ENCODE results near the gene C10orf53.

C10orf53 gene

GRCh38 chr10:49651917-49652316 is 27.5 kb upstream of the C10orf53 start:
- H3K9ac ChIP-seq (ENCODE audit: low read length): no peak overlapping the region
- H2BK120ac ChIP-seq (ENCODE audit: low read depth, low read length): no peak overlapping the region
- no peak overlapping the region for H3K4ac ChIP-seq (ENCODE audit: low read depth in 1 of 2, low read length in 2 of 2)
- H3K4me2 ChIP-seq (ENCODE audit: low read length, poor library complexity, severe bottlenecking): no peak overlapping the region
- H2BK12ac ChIP-seq (ENCODE audit: low read length in 2 of 2): no peak overlapping the region
- peaks cover 10 to 87% of the 10 kb centered on the region in 2 experiments for H3K27me3 ChIP-seq (ENCODE audit: control insufficient read depth in 1 of 2, insufficient read depth in 1 of 2, low read length in 2 of 2)
- no peak overlapping the region for H3K14ac ChIP-seq (ENCODE audit: low read length in 2 of 2)
- 70% methylated on average over 1 of the region's 2 CpGs for WGBS
- peaks cover 6% of the 10 kb centered on the region for H3K4me1 ChIP-seq (ENCODE audit: control insufficient read depth, insufficient read depth, low read depth, low read length)
- H4K8ac ChIP-seq (ENCODE audit: low read length): no peak overlapping the region
- no peak overlapping the region for H3K23ac ChIP-seq (ENCODE audit: low read length in 2 of 2)
- no peak overlapping the region for H3K27ac ChIP-seq (ENCODE audit: low read length, poor library complexity, severe bottlenecking)
- H3K36me3 ChIP-seq (ENCODE audit: control insufficient read depth in 1 of 2, insufficient read depth in 2 of 2, low read depth in 1 of 2, low read length in 2 of 2): no peaks in the 10 kb centered on the region
- no peak overlapping the region for H2BK5ac ChIP-seq (ENCODE audit: low read depth, low read length, poor library complexity, severe bottlenecking)
- peaks cover 3% of the 10 kb centered on the region for H3K9me3 ChIP-seq (ENCODE audit: control insufficient read depth, low read length)
- H2BK15ac ChIP-seq (ENCODE audit: low read depth, poor library complexity, severe bottlenecking): no peak overlapping the region
- H2AK5ac ChIP-seq (ENCODE audit: low read length, severe bottlenecking): no peak overlapping the region
- H3K4me3 ChIP-seq (ENCODE audit: insufficient read depth in 1 of 2, low read depth in 1 of 2, low read length in 2 of 2): no peak overlapping the region
- H3K79me1 ChIP-seq (replicated peaks; ENCODE audit: low read length, poor library complexity, severe bottlenecking): no peaks in the 10 kb centered on the region
- H4K91ac ChIP-seq (ENCODE audit: low read length): no peak overlapping the region
- DNase-seq: no peak
- H2AFZ ChIP-seq (ENCODE audit: low read depth, low read length): no peak overlapping the region
- no peak overlapping the region for H3K18ac ChIP-seq (ENCODE audit: low read depth in 1 of 2, low read length in 2 of 2)

- no peak overlapping the region for H2AFZ ChIP-seq (ENCODE audit: low read depth, low read length)
- no peak overlapping the region for H3K4me3 ChIP-seq (ENCODE audit: insufficient read depth in 1 of 2, low read depth in 1 of 2, low read length in 2 of 2)
- H2BK15ac ChIP-seq (ENCODE audit: low read depth, poor library complexity, severe bottlenecking): no peak overlapping the region
- peaks cover 3% of the 10 kb centered on the region for H3K9me3 ChIP-seq (ENCODE audit: control insufficient read depth, low read length)
- H3K4ac ChIP-seq (ENCODE audit: low read depth in 1 of 2, low read length in 2 of 2): no peak overlapping the region
- H4K8ac ChIP-seq (ENCODE audit: low read length): no peak overlapping the region
- H2BK5ac ChIP-seq (ENCODE audit: low read depth, low read length, poor library complexity, severe bottlenecking): no peak overlapping the region
- no peak overlapping the region for H2BK12ac ChIP-seq (ENCODE audit: low read length in 2 of 2)
- H4K91ac ChIP-seq (ENCODE audit: low read length): no peak overlapping the region
- H3K14ac ChIP-seq (ENCODE audit: low read length in 2 of 2): no peak overlapping the region
- no peak overlapping the region for H3K18ac ChIP-seq (ENCODE audit: low read depth in 1 of 2, low read length in 2 of 2)
- peaks cover 6% of the 10 kb centered on the region for H3K4me1 ChIP-seq (ENCODE audit: control insufficient read depth, insufficient read depth, low read depth, low read length)
- no peaks in the 10 kb centered on the region for H3K36me3 ChIP-seq (ENCODE audit: control insufficient read depth in 1 of 2, insufficient read depth in 2 of 2, low read depth in 1 of 2, low read length in 2 of 2)
- H3K79me1 ChIP-seq (replicated peaks; ENCODE audit: low read length, poor library complexity, severe bottlenecking): no peaks in the 10 kb centered on the region
- H3K27me3 ChIP-seq (ENCODE audit: control insufficient read depth in 1 of 2, insufficient read depth in 1 of 2, low read length in 2 of 2): peaks cover 10 to 82% of the 10 kb centered on the region in 2 experiments
- H2AK5ac ChIP-seq (ENCODE audit: low read length, severe bottlenecking): no peak overlapping the region
- WGBS: 80% methylated on average over 15 of the region's 15 CpGs
- no peak overlapping the region for H3K27ac ChIP-seq (ENCODE audit: low read length, poor library complexity, severe bottlenecking)
- no peak overlapping the region for H2BK120ac ChIP-seq (ENCODE audit: low read depth, low read length)
- no peak overlapping the region for H3K23ac ChIP-seq (ENCODE audit: low read length in 2 of 2)
- no peak overlapping the region for H3K4me2 ChIP-seq (ENCODE audit: low read length, poor library complexity, severe bottlenecking)
- DNase-seq: no peak
- H3K9ac ChIP-seq (ENCODE audit: low read length): no peak overlapping the region
These were observed 26.8 kb upstream of the C10orf53 start for GRCh38 chr10:49652421-49653272.

GRCh38 chr10:49653273-49653929 is 26.1 kb upstream of the C10orf53 start:
- Histone ChIP-seq H2BK12ac (ENCODE audit: low read length in 2 of 2) (no peak overlapping the region), H3K27me3 (ENCODE audit: control insufficient read depth in 1 of 2, insufficient read depth in 1 of 2, low read length in 2 of 2) (peaks cover 10 to 74% of the 10 kb centered on the region in 2 experiments), H2BK15ac (ENCODE audit: low read depth, poor library complexity, severe bottlenecking) (no peak overlapping the region), H2AK5ac (ENCODE audit: low read length, severe bottlenecking) (no peak overlapping the region), H4K91ac (ENCODE audit: low read length) (no peak overlapping the region), H4K8ac (ENCODE audit: low read length) (no peak overlapping the region), H3K36me3 (ENCODE audit: control insufficient read depth in 1 of 2, insufficient read depth in 2 of 2, low read depth in 1 of 2, low read length in 2 of 2) (no peaks in the 10 kb centered on the region), H3K27ac (ENCODE audit: low read length, poor library complexity, severe bottlenecking) (no peak overlapping the region), H2BK120ac (ENCODE audit: low read depth, low read length) (no peak overlapping the region), H3K9ac (ENCODE audit: low read length) (no peak overlapping the region), H3K4me1 (ENCODE audit: control insufficient read depth, insufficient read depth, low read depth, low read length) (peaks cover 6% of the 10 kb centered on the region), H3K79me1 (replicated peaks; ENCODE audit: low read length, poor library complexity, severe bottlenecking) (no peaks in the 10 kb centered on the region), H3K4me2 (ENCODE audit: low read length, poor library complexity, severe bottlenecking) (no peak overlapping the region), H3K4me3 (ENCODE audit: insufficient read depth in 1 of 2, low read depth in 1 of 2, low read length in 2 of 2) (no peak overlapping the region), H3K14ac (ENCODE audit: low read length in 2 of 2) (no peak overlapping the region), H3K9me3 (ENCODE audit: control insufficient read depth, low read length) (peaks cover 3% of the 10 kb centered on the region), H3K4ac (ENCODE audit: low read depth in 1 of 2, low read length in 2 of 2) (no peak overlapping the region), H3K18ac (ENCODE audit: low read depth in 1 of 2, low read length in 2 of 2) (no peak overlapping the region), H3K23ac (ENCODE audit: low read length in 2 of 2) (no peak overlapping the region), H2AFZ (ENCODE audit: low read depth, low read length) (no peak overlapping the region), H2BK5ac (ENCODE audit: low read depth, low read length, poor library complexity, severe bottlenecking) (no peak overlapping the region)
- 76% methylated on average over 11 of the region's 11 CpGs for WGBS
- DNase-seq: no peak

GRCh38 chr10:49654036-49654693 is 25.3 kb upstream of the C10orf53 start:
- no peak overlapping the region for H3K18ac ChIP-seq (ENCODE audit: low read depth in 1 of 2, low read length in 2 of 2)
- H3K4ac ChIP-seq (ENCODE audit: low read depth in 1 of 2, low read length in 2 of 2): no peak overlapping the region
- H2BK15ac ChIP-seq (ENCODE audit: low read depth, poor library complexity, severe bottlenecking): no peak overlapping the region
- H3K23ac ChIP-seq (ENCODE audit: low read length in 2 of 2): no peak overlapping the region
- peaks cover 10 to 67% of the 10 kb centered on the region in 2 experiments for H3K27me3 ChIP-seq (ENCODE audit: control insufficient read depth in 1 of 2, insufficient read depth in 1 of 2, low read length in 2 of 2)
- no peak overlapping the region for H2BK12ac ChIP-seq (ENCODE audit: low read length in 2 of 2)
- no peak overlapping the region for H4K8ac ChIP-seq (ENCODE audit: low read length)
- H3K4me2 ChIP-seq (ENCODE audit: low read length, poor library complexity, severe bottlenecking): no peak overlapping the region
- no peak overlapping the region for H2BK5ac ChIP-seq (ENCODE audit: low read depth, low read length, poor library complexity, severe bottlenecking)
- 75% methylated on average over 5 of the region's 5 CpGs for WGBS
- no peak overlapping the region for H3K14ac ChIP-seq (ENCODE audit: low read length in 2 of 2)
- H4K91ac ChIP-seq (ENCODE audit: low read length): no peak overlapping the region
- H3K4me1 ChIP-seq (ENCODE audit: control insufficient read depth, insufficient read depth, low read depth, low read length): peaks cover 5% of the 10 kb centered on the region
- H3K9me3 ChIP-seq (ENCODE audit: control insufficient read depth, low read length): peaks cover 7% of the 10 kb centered on the region
- DNase-seq: no peak
- no peak overlapping the region for H3K4me3 ChIP-seq (ENCODE audit: insufficient read depth in 1 of 2, low read depth in 1 of 2, low read length in 2 of 2)
- H2AFZ ChIP-seq (ENCODE audit: low read depth, low read length): no peak overlapping the region
- H3K79me1 ChIP-seq (replicated peaks; ENCODE audit: low read length, poor library complexity, severe bottlenecking): no peaks in the 10 kb centered on the region
- no peak overlapping the region for H2AK5ac ChIP-seq (ENCODE audit: low read length, severe bottlenecking)
- no peak overlapping the region for H3K9ac ChIP-seq (ENCODE audit: low read length)
- no peaks in the 10 kb centered on the region for H3K36me3 ChIP-seq (ENCODE audit: control insufficient read depth in 1 of 2, insufficient read depth in 2 of 2, low read depth in 1 of 2, low read length in 2 of 2)
- no peak overlapping the region for H3K27ac ChIP-seq (ENCODE audit: low read length, poor library complexity, severe bottlenecking)
- no peak overlapping the region for H2BK120ac ChIP-seq (ENCODE audit: low read depth, low read length)

Data from mesenchymal stem cell (in vitro differentiated cells and primary cell).